NOMO-1 treated with dmso at 0.1 percent for 144 hours (cell line): ENCODE measurements around the gene WSCD2.

ENCODE experiments used
- DNase-seq: peaks from one replicate; lab custom pipeline; 2025; ENCODE audit not compliant: unreplicated experiment; lab: John Stamatoyannopoulos, UW

WSCD2 gene

DNA sequence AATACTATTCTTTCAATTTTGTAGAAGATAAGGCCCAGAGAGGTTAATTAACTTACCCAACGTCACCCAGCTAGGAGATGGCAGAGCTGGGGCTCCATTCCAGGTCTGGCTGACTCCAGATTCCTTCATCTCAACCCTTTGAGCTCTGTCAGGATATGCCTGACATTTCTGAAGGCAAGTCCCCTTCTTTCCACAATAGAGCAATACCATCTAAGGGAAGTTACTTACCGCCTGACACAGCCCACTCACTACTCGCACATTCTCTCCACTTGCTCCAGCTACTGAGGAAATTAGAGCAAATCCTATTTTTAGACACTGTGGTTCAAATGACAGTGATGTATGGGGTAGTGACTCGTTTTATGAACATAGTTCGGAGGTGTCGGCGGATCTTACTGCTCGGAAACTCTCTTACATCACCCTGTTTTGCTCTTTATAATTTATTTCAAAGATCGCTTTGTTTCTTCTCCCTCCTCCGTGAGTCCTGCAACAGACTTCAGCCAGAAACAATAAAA is 2.0 kb upstream of the WSCD2 start:
- peak; percentile 9 for DNase-seq

DNA sequence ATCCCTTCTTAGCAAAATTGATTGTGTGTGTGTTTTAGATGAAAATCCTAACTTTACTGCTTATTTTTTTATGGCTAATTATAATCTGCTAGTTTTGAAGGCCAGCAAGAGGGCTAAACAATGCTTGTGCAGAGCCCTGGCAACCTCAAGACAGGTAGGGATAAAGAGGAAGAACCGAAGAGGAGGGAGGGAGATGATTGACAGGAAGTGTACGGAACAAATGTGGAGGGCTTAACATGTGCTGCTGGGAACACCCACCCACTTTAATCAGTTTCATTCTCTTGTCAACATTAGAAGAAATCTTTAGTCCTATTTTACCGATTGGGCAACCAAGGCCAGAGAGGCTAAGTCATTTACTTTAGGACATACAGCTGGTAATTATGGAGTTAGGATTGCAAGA is 1.4 kb upstream of the WSCD2 start:
- DNase-seq: no peak

DNA sequence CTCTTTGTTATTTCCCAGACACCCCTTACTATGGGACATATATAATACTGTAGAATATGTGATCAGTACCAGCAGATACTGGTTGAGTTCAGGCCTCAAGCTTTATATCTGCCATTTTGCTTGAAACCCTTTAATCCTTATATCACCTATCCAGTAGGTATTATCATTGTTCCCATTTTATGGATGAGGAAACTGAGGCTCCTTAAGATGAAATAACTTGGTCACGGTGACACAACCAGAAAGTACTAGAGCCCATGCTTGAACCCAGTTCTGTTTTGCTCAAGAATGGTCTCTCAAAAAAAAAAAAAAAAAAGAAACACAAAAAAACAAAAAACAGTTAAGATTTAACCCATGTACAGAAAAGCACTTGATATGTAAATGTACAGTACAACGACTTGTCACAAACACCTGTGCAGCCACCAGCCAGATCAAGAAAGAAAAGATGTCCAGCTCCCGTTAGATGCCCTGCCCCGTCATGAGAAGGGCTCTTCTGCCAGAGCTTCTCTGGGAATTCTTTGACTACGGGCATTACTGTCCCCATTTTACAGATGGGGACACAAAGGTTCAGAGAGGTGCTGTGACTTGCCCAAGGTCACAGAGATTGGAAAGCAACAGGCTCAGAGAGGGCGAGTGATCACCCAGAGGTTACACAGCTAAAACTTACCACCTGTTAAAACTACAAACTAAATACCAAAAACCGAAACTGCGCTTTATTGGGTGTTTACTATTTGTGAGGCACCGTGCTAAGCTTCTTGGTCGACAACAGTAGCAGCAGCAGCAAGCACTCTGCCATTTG is 669 bp upstream of the WSCD2 start:
- no peak for DNase-seq

DNA sequence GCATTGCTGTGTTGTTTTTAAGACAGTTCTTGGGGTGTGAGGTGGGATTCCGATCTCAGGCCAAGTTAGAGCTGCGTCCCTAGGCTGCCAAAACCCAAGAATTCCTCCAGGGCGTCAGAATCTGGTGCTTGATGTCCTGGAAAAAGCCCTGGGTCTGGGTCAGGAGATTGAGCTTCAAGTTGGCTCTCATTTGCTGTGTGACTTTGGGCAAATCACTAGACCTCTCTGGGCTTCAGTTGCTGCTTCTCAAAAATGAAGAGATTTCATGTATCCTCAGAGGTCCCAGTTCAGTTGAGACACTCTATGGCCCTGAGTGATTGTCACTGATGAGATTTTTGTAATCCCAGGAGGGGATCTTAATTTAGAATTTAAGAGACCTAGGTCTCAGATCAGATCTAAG is 1.9 kb downstream of the WSCD2 start:
- no peak for DNase-seq

DNA sequence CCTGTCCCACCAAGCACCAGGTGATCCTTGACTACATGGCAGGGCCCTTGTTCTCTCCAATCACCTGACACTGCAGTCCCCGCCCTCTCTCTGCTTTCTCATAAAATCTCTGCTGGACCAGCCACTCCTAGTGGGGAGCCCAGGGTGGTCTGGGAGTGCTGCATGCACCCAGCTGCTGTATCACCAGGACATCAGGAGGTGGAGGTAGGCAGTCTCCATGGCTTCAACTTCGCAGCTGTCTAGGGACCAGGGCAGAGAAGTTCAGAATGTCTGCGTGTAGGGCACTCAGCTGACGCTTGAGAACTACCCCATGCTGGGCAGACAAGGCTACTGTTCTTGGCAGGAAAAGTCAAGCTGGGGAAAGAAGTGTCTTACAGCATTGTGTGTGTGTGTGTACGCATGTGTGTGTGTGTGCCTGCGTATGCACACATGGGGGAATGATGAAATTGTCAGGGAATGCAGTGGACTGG is 2.6 kb downstream of the WSCD2 start:
- no peak for DNase-seq

DNA sequence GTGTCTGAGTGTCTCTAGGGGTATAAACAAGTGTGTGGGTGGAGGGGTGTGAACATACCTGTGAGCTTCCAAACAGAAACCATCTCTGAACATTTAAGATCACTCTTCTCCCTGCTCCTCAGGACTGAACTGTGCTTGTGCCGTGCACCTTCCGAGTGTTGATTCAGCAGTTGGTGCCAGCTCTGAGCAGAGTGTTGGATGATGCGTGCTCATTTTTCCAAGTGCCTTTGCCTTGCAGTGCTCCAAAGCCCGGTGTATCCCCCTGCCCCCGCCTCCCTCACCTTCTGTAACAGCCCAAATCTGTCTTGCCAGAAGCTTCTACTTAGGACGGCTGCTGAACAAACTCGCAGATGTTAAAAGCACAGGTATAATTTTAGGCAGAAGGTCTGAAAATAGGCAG is 4.4 kb downstream of the WSCD2 start:
- DNase-seq: no peak

DNA sequence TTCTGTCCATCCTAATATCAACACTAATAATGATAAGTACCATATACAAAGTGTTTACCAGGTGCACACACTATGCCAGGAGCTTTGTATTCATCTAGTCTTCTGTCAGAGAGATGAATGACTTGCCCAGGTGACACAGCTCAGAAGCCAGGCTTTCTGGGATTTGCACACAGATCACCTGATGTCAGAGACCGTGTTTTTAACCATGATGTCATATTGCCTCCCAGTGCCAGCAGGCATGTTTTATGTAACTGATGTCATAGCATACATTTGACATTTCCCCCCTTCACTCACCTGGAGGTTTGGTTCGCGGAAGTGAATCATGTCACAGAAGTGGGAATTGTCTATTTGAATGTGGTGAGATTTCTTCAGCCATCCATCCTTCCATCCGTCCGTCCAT is 5.7 kb downstream of the WSCD2 start:
- DNase-seq: no peak

DNA sequence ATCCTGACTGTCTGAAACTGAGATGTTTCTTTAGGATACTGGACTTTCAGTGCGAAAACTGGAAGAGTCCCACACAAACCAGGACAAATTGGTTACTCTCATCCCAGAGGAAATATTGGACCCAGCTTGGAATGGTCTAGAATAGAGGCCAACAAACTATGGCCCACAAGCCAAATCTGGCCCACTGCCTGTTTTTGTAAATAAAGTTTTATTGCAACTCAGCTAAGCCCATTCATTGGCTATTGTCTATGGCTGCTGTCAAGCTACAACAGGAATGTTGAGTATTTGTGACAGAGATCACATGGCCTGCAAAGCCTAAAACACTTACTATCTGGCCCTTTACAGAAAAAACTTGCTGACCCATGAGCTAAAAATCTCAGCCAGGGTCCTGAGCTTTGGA is 6.5 kb downstream of the WSCD2 start:
- no peak for DNase-seq

DNA sequence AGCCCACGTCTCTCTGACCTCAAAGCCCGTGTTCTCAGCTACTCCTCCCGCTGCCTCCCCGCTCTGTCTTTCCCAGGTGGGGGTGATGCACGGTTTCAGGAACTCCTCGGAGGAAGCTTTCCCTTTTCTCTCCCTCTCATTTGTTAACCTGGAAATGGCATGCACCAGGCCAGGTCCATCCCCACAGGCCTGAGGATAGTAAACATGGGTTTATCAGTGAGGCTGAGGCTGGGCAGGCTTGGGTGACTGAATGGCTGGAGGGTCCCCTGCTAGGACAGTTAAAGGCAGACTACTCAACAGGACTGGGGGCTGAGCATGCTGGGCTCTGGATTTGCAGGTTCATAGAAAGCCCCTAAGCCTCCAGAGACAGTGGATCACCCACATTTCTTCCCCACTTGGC is 7.6 kb downstream of the WSCD2 start:
- no peak for DNase-seq

DNA sequence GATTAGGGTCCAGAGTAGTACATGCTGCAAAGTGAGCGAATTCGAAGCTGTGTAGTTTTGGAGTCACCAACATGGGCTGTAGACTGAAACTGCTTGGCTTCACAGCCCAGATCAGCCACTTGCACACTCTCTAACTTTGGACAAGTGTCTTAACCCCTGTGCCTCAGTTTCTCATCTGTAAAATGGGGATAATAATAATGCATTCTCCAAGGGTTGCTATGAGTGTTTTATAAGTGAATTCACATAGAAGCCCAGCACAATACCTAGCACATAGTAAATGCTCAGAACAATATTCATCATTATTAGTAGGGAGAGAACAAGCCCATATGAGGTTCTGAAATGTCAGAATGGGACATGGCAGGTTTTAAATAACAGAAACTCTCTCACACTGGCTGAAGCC is 10.4 kb downstream of the WSCD2 start:
- no peak for DNase-seq

DNA sequence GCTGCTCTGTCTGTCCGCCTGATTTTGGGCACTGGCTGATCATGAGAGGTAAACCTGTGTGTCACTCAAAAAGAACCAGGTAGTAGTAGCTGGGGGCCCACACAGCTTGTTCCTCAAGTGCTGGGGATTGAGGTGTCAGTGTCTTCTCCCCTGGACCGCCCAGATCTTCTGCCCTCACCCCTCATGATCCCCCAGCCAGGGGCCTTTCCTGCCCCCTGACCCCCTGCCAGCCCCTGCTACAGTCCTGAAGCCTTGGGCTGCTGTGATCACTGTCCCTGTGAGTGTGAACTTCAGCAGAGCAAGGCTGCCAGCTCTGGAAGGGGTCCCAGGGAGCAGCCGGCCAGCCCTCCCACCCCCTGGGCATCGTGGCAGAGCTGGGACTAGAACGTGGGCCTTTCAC is 11.4 kb downstream of the WSCD2 start:
- no peak for DNase-seq

DNA sequence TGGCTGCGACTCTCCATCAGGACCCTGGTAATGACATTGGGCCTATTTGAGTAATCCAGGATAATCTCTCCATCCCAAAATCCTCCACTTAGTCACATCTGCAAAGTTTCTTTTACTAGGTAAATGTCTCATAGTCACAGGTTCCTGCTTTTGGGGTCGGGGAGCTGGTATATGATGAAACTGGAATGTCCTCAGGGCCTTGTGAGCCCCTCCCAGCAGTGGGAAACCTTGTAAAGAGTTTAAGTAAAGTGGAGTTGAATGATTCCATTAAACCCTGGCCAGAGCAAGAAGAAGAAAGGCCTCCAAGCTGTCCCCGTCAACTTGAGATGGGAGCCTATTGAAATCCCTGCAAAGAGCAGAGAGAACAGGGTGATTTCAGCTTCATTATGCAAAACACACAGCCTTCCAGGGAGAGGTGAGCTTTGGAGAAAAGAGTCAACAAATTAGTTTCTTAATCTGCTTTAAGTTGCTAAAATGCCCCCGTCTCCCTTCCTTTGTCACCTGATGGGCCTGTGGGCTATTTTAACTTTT is 12.6 kb downstream of the WSCD2 start:
- DNase-seq: no peak

DNA sequence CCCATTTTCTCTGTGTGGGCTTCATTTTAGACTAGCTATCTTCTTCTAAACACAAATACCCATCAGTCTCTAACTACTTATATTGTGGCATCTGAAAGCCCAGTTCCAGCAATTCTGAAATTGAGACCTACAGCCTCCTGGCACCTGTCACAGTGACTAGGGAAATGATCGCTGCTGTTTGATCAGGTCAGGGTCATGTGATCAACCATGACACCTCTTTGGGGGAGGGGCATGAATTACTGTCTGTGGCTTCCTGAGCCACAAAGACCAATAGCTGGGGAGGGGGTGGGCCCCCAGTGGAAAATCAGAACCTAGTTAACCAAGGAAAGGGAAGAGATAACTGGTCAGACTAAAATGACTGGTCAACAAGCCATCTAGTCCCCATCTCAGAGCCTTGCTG is 14.1 kb downstream of the WSCD2 start:
- DNase-seq: no peak

DNA sequence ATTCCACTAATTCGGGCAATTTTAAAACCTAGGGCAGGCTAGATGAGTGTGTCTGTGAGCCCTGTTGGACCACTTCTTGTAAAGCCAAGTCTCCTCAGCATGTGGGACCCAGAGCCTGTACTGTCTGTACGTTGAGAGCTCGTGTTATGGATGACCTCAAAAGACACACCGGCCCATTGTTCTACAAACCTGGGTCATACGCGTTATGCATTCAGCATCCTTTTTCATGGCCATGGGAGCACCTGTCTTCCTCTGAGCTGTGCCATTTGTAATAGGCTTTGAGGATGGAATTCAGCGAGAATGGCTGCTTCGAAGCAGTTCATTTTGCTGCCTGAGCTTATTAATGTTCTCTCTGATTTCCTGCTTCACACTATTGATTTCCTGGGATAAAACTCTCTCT is 15.0 kb downstream of the WSCD2 start:
- DNase-seq: no peak

DNA sequence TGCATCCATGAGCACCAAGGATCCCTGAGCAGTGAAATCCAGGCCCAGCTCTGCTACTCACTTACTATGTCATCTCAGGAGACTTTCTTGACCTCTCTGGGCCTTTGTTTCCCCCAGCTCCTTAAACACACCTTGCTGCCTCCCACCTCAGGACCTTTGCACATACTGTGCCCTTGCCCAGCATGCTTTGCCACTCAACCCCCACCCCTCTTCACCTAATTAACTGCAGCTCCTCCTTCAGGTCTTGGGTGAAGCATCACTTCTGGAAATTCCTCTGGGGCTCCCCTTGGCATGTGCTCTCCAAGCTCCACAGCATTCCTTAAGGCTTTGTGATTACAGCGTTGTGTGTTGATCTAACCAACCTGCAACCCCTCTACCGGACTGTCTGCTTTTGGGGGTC is 15.9 kb downstream of the WSCD2 start:
- no peak for DNase-seq

DNA sequence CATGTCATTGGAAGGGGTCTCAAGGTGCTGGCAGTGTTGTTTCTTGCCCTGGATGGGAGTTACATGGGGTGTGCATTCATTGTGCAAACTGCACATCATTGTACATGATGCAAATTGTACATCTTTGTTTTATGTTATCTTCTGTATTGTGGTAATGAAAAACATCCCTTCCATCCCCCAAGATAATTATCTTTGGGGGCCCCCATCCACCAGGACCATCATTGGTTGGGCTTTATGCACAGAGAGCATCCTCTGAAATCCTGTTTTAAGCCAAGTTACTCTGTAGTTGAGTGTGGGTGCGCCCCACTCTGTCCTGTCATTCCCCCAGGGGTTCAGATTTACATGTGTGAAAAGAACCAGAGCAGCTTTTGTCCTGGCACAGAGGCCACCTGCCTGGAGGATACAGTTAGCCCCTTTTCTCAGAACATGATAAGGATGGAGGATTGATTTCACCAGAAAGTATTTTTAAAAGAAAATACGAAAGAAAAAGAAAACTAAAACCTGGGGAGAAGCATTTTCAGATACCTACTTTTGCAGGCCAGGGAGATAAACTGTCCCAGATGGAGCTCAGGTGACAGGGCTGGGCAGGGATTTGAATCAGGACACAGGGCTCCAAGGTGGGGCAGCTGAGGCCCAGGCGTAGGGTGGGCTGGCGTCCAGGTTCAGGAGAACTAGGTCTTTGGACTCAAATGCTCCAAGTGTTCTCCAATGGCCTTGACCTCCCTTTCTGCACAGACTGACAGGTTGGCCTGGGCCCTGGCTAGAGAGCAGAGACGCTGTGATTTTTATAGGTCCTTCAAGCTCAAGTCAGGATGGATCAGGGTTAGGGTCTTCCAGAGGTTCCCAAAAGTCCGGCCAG is 17.2 kb downstream of the WSCD2 start:
- DNase-seq: no peak

DNA sequence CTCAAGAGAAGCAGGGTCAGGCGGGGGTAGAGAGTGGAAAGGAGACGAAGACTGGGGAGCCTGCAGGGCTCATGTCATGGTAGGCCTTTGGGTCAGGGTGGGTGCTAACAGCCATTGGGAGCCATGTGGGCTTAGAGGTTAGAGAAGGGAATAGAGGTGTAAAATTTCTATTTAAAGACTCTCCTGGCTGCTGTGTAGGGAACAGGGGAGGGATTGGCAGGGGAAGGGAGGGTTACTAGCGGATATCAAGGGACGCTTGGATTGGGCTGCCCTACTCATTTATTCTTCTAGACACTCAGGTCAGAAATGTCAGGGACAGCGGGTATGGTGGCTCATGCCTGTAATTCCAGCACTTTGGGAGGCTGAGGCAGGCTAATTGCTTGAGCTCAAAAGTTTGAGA is 18.2 kb downstream of the WSCD2 start:
- no peak for DNase-seq

DNA sequence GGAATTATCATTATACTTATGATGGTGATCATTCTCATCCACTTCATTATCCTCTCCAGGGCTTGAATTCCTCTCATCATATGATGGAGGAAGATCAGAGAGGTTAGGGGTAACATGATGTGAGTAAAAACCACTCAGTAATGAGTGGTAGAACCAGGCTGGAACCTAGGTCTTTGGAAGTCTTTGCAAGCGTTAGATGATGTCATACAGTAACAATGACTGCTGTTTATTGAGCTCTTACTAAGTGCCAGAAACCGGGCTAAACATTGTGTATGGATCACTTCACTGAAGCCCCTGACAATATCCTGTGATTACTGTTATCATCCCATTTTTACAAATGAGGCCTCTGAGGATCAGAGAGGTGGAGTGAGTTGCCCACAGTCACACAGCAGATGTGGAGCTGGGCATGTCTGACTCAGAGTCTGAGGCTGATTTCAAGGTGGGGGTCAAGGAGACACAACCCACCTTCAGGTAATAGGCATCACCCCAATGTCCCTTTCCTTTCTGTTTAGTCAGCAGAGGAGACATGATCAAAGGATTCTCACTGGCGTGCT is 19.5 kb downstream of the WSCD2 start:
- DNase-seq: no peak

DNA sequence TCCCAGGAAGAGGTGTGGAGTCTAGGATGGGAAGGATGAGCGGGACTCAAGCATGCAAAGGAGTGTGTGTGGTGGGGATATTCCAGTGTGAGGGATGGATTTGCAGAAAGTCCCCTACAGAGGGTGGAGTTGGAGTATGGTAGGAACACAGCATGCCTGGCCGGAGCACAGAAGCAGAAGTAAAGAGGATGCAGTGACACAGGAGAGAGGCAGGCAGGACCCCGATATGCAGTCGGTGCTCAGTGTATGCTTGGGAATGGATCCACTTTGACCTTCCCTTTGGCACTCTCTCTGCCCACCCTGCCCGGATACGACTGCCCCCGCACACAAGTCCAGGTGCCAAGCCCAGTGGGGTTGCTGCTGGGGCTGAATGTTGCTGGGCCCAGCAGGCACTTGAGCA is 21.3 kb downstream of the WSCD2 start:
- no peak for DNase-seq

DNA sequence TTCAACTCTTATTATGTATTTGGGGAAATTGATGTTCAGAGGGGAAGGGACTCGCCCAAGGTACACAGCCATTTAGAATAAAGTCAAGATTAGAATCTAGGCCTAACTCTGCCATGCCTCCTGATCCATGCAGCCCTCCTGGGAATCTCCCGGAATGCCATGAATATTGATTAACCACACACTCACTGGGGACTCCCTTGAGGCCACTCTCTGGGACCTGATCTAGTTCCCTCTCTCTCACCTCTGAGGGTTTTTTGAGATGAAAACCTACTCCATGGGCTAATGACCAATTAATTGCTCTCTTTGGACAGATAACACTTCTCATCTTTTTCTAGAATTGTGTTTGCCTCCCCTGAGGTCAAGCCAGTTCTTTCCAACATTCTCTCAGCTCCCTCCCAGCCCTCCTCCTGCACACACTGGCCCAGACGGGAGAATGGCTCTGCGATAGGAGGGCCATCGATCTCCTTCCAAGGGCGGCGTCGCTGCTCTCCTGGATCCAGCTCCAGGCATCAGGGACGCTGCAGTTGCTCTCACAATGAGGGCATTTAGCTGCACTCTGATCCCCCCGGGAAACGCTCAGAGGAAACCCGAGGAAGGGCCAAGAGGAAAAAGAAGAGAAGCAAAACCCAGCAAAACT is 22.6 kb downstream of the WSCD2 start:
- DNase-seq: no peak

DNA sequence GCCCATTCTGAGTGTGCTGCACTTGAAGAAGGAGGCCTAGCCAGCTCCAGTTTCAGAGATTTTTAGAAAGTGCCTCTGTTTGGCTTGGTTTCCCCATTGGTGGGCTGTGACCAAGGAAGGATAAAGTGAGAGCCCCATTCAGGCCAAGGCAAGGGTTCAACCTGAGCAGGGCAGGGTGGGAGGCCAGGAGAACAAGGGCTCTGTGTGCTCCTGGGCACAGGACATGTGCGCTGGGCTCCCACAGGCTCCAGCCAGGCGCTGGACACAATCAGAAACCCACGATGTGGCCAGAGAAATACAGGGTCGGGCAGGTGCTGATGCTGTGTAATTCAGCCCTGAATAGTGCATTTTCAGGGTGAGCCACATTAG is 23.1 kb downstream of the WSCD2 start:
- no peak for DNase-seq
